Endothelial cell of umbilical vein (primary cell): Measurements from ENCODE around the gene STAG1. TPM values are rescaled to one million over a fixed set of nuclear protein-coding genes. Genes with fewer than 3 reads are reported as not detected.

Source experiments
- BruUV-seq: library from RNA; stranded (reverse); fragments of 400-500 nt; replicated peaks from 2 replicates; lab custom pipeline; 2021; lab: Mats Ljungman, UMichigan
- CTCF ChIA-PET: fragments of 300-600, 350-600 bp; sonication (Branson Sonifier 250); formaldehyde crosslinking; loops from one replicate; lab custom pipeline; 2021; ENCODE audit warnings: antibody characterized with exemption, inconsistent platforms; lab: Charles Lee
- POLR2A ChIA-PET: fragments of 300-600, 350-600 bp; sonication (Branson Sonifier 250); formaldehyde crosslinking; loops from one replicate; lab custom pipeline; 2021; ENCODE audit warnings: antibody characterized with exemption, inconsistent platforms; lab: Charles Lee
- DNase-seq: peaks from one replicate; pipeline ENCODE4 v3.0.0-alpha.2; 2011; ENCODE audit warnings: low read depth, low spot score
- FAIRE-seq: peaks from 2 replicates; lab custom pipeline; 2011; peaks lifted over from hg19 to GRCh38; lab: Jason Lieb, UNC
- H2AFZ ChIP-seq: 2 replicates; pipeline ENCODE4 v1.6.0; 2012; ENCODE audit warnings: low read depth, low read length, control low read depth, inconsistent platforms
- H3K27ac ChIP-seq: 2 replicates; pipeline ENCODE4 v1.5.1; 2011; ENCODE audit warnings: low read depth, mild to moderate bottlenecking, control low read depth, low read length, moderate library complexity; ENCODE audit not compliant: insufficient read depth
- H3K27me3 ChIP-seq, 2 experiments: 2 replicates each; pipeline versions ENCODE4 v1.6.0 to v1.6.1; 2011; ENCODE audit warnings: low read length in 2 of 2, mixed read lengths in 1 of 2; ENCODE audit not compliant: control insufficient read depth in 2 of 2, insufficient read depth in 2 of 2
- H3K36me3 ChIP-seq, 2 experiments: 2 replicates in 1 of 2; 3 replicates in 1 of 2; pipeline ENCODE4 v1.5.1; 2011; ENCODE audit warnings: low read length in 2 of 2, mild to moderate bottlenecking in 1 of 2, moderate library complexity in 1 of 2; ENCODE audit not compliant: control insufficient read depth in 2 of 2, insufficient read depth in 2 of 2; ENCODE audit errors: extremely low read depth in 1 of 2
- H3K4me1 ChIP-seq: 3 replicates; pipeline ENCODE4 v1.5.1; 2011; ENCODE audit warnings: mild to moderate bottlenecking, low read length; ENCODE audit not compliant: control insufficient read depth, insufficient read depth; ENCODE audit errors: extremely low read depth
- H3K4me2 ChIP-seq: 2 replicates; pipeline ENCODE4 v1.6.1; 2011; ENCODE audit warnings: low read length, control low read depth, mixed read lengths; ENCODE audit not compliant: insufficient read depth
- H3K4me3 ChIP-seq, 3 experiments: fragments of 200-600 bp in 1 of 3; sonication (generic), shearing (Covaris generic) in 1 of 3; replicated peaks in 1 of 3; 2 replicates each; pipeline ENCODE4 v1.5.1; 2011 to 2016; ENCODE audit warnings: control low read depth in 3 of 3, low read length in 3 of 3, mild to moderate bottlenecking in 2 of 3, inconsistent platforms in 1 of 3, low read depth in 1 of 3, moderate library complexity in 1 of 3; ENCODE audit not compliant: insufficient read depth in 1 of 3
- H3K79me2 ChIP-seq: 2 replicates; pipeline ENCODE4 v1.6.0; 2012; ENCODE audit warnings: low read length, inconsistent platforms; ENCODE audit not compliant: control insufficient read depth, insufficient read depth
- H3K9ac ChIP-seq: replicated peaks from 2 replicates; pipeline ENCODE3; 2011; ENCODE audit warnings: low read length, control low read depth; ENCODE audit not compliant: insufficient read depth; ENCODE audit errors: extremely low read depth
- H3K9me1 ChIP-seq: replicated peaks from 3 replicates; pipeline ENCODE4 v1.6.0; 2011; ENCODE audit warnings: mild to moderate bottlenecking, low read length; ENCODE audit not compliant: control insufficient read depth, insufficient read depth; ENCODE audit errors: extremely low read depth
- H3K9me3 ChIP-seq: replicated peaks from 2 replicates; pipeline ENCODE4 v1.5.1; 2012; ENCODE audit warnings: low read length, inconsistent platforms; ENCODE audit not compliant: control insufficient read depth, insufficient read depth
- H4K20me1 ChIP-seq: replicated peaks from 2 replicates; pipeline ENCODE3; 2011; ENCODE audit warnings: mild to moderate bottlenecking, low read length; ENCODE audit not compliant: control insufficient read depth, insufficient read depth; ENCODE audit errors: extremely low read depth
- FOS ChIP-seq: IDR thresholded peaks from 2 replicates; pipeline ENCODE4 v1.6.1; 2011; ENCODE audit warnings: mild to moderate bottlenecking, low read length, moderate library complexity, borderline replicate concordance; ENCODE audit not compliant: insufficient read depth
- JUN ChIP-seq: IDR thresholded peaks from 2 replicates; pipeline ENCODE4 v1.6.1; 2011; ENCODE audit warnings: borderline replicate concordance, low read depth; ENCODE audit not compliant: insufficient read length, insufficient read depth
- MAX ChIP-seq: IDR thresholded peaks from 2 replicates; pipeline ENCODE4 v1.6.1; 2011; ENCODE audit not compliant: insufficient read depth, insufficient read length
- MYC ChIP-seq: IDR thresholded peaks from one replicate; pipeline ENCODE4 v1.6.1; 2011; ENCODE audit warnings: mild to moderate bottlenecking, low read depth, low read length
- POLR2A ChIP-seq: IDR thresholded peaks from 2 replicates; pipeline ENCODE4 v1.6.1; 2012; ENCODE audit warnings: low read depth, mild to moderate bottlenecking, control low read depth, low read length
- POLR2AphosphoS5 ChIP-seq: IDR thresholded peaks from 2 replicates; pipeline ENCODE4 v1.6.1; 2012; ENCODE audit warnings: low read depth, mild to moderate bottlenecking, control low read depth, low read length, moderate library complexity; ENCODE audit not compliant: insufficient read depth
- dilution Hi-C: fragments of 300-500 bp; cut with MboI; formaldehyde crosslinking; loops from one replicate; pipeline ENCODE4 v1.15.0; 2019; ENCODE audit warnings: low sequenced_read_pairs; ENCODE audit not compliant: extremely low pct_ligation_motif_present
- intact Hi-C: fragments of 100-400 bp; cut with micrococcal nuclease; formaldehyde crosslinking; loops from one replicate; pipeline ENCODE4 v1.10.0; 2022
- polyA plus RNA-seq, 4 experiments: library from polyadenylated mRNA; depleted of rRNA in 3 of 4; stranded (reverse) in 3 of 4; unstranded in 1 of 4; fragments of >200 nt; gene quantifications; 2 replicates each; pipeline versions ENCODE4 v1.2.1 to v1.2.3, GENCODE V29; 2011 to 2012; ENCODE audit warnings: missing spikeins in 1 of 4
- total RNA-seq: library from RNA; stranded (reverse); gene quantifications from 2 replicates; pipeline ENCODE4 v1.2.3, GENCODE V29; 2021

STAG1 gene
- total and polyA plus RNA-seq, 2 donors (not counting 3 experiments of a cell fraction or from before 2014, with no cell fraction given): 7.4 to 42.1 TPM

- no peak overlapping the region for H3K9ac ChIP-seq
- no peaks in the 10 kb centered on the region for H3K9me1 ChIP-seq
- TF ChIP-seq JUN: no peak
- TF ChIP-seq FOS: no peak
- TF ChIP-seq POLR2A: no peak
- TF ChIP-seq POLR2AphosphoS5: no peak
- H3K27me3 ChIP-seq: no peaks in the 10 kb centered on the region
- no peak overlapping the region for H2AFZ ChIP-seq
- H3K36me3 ChIP-seq: no peaks in the 10 kb centered on the region
- no peaks in the 10 kb centered on the region for H4K20me1 ChIP-seq
- no peak overlapping the region for H3K4me3 ChIP-seq
- ChIA-PET CTCF (interaction anchor here (1.7 kb wide), 1 partner anchor 11 kb away, joined by 3 read pairs; no protein-coding TSS in a partner anchor), POLR2A (no interaction called here)
- FAIRE-seq (no peak), DNase-seq (no peak)
- H3K27ac ChIP-seq: no peak overlapping the region
- H3K4me2 ChIP-seq: no peak overlapping the region
- dilution Hi-C loops (no loop called here), intact Hi-C loops (no loop called here)
- H3K9me3 ChIP-seq: no peaks in the 10 kb centered on the region
- H3K79me2 ChIP-seq: no peaks in the 10 kb centered on the region
- no TSS peak for BruUV-seq
- H3K4me1 ChIP-seq: peaks cover 6% of the 10 kb centered on the region
These were observed 147.2 kb downstream of the STAG1 start for GRCh38 chr3:136604961-136605360.

DNA sequence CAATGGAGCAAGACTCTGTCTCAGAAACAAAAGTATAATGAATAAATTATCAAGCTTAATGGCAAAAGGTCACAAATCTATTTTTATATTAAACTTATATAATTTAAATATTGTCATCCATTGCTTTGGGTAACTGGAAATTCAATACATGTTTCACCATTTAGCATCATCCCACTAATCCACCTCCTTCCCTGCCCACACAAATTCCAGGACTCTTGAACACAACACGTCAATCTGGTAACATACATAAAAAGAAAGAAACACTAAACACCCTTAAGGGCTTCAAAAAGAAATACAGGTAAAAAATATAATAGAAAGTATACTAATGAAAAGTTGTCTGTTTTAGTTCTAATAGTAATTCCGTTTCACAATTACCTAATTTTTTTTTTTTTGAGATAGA, 149.4 kb downstream of the STAG1 start:
- H3K9me3 ChIP-seq: no peaks in the 10 kb centered on the region
- dilution Hi-C loops (no loop called here), intact Hi-C loops (loop anchor here (1.0 kb wide), 1 partner anchor 17 kb away; no protein-coding TSS in a partner anchor)
- H3K4me2 ChIP-seq: no peak overlapping the region
- H3K27me3 ChIP-seq: no peaks in the 10 kb centered on the region
- FAIRE-seq (no peak), DNase-seq (no peak)
- H3K36me3 ChIP-seq: no peaks in the 10 kb centered on the region
- no peak overlapping the region for H2AFZ ChIP-seq
- H3K27ac ChIP-seq: no peak overlapping the region
- no peaks in the 10 kb centered on the region for H4K20me1 ChIP-seq
- H3K9me1 ChIP-seq: no peaks in the 10 kb centered on the region
- no TSS peak for BruUV-seq
- peaks cover 6% of the 10 kb centered on the region for H3K4me1 ChIP-seq
- no peak overlapping the region for H3K4me3 ChIP-seq
- no peaks in the 10 kb centered on the region for H3K79me2 ChIP-seq
- TF ChIP-seq MAX: no peak
- TF ChIP-seq MYC: no peak
- TF ChIP-seq FOS: no peak
- TF ChIP-seq POLR2AphosphoS5: no peak
- no peak for TF ChIP-seq JUN
- POLR2A ChIA-PET: no interaction called here
- CTCF ChIA-PET: interaction anchor here (1.2 kb wide), 1 partner anchor 150 kb away, joined by 4 read pairs; the partner anchor contains the start of gene STAG1
- no peak overlapping the region for H3K9ac ChIP-seq
